Measurements from ENCODE around the gene OXTR.

OXTR gene

DNA sequence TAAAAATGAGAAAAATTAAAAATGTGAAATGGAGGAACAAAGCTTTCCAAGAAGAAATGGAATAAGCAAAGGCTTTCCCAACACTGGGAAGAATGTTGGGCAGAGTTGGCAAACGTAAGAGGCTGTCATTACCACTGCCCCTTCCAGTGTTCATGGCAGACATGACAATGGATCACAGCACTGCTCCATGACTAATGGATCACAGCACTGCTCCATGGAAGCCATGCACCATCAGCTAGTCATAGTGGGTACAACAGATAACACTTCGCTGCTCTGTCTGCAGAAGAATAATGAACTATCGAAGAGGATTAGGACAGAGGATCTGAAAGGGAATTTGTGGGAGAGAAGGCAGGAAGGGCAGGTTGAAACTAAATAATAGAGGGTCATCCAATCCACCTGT lies 30.8 kb downstream of the OXTR start:
- H3K4me2 ChIP-seq (ENCODE audit: low read length), result no peak overlapping the region
- no peaks in the 10 kb centered on the region for H3K9me3 ChIP-seq (replicated peaks; ENCODE audit: low read length)

GRCh38 chr3:8737823-8738222 lies 31.6 kb downstream of the OXTR start:
- no peaks in the 10 kb centered on the region for H3K9me3 ChIP-seq (replicated peaks; ENCODE audit: low read length)
- no peak overlapping the region for H3K4me2 ChIP-seq (ENCODE audit: low read length)
- no peaks in the 10 kb centered on the region for H3K36me3 ChIP-seq (ENCODE audit: insufficient read depth, low read length)
- peaks cover 51% of the 10 kb centered on the region for H3K4me1 ChIP-seq (ENCODE audit: control insufficient read depth, insufficient read depth, low read length)
- H3K4me3 ChIP-seq (ENCODE audit: low read length), result no peak overlapping the region
- H3K9ac ChIP-seq (ENCODE audit: low read depth, low read length), result no peak overlapping the region
- H3K27me3 ChIP-seq (ENCODE audit: control insufficient read depth, insufficient read depth, low read length), result no peaks in the 10 kb centered on the region

More for the DNA sequence above, 30.8 kb downstream of the OXTR start:
- Histone ChIP-seq H3K36me3 (ENCODE audit: insufficient read depth, low read length) (no peaks in the 10 kb centered on the region), H3K27me3 (ENCODE audit: control insufficient read depth, insufficient read depth, low read length) (no peaks in the 10 kb centered on the region), H3K4me3 (ENCODE audit: low read length) (no peak overlapping the region), H3K9ac (ENCODE audit: low read depth, low read length) (no peak overlapping the region), H3K4me1 (ENCODE audit: control insufficient read depth, insufficient read depth, low read length) (peaks cover 51% of the 10 kb centered on the region)

- Histone ChIP-seq H3K4me1 (ENCODE audit: control insufficient read depth, insufficient read depth, low read length) (peaks cover 50% of the 10 kb centered on the region), H3K4me2 (ENCODE audit: low read length) (no peak overlapping the region), H3K4me3 (ENCODE audit: low read length) (no peak overlapping the region), H3K36me3 (ENCODE audit: insufficient read depth, low read length) (no peaks in the 10 kb centered on the region), H3K27me3 (ENCODE audit: control insufficient read depth, insufficient read depth, low read length) (no peaks in the 10 kb centered on the region), H3K9ac (ENCODE audit: low read depth, low read length) (no peak overlapping the region), H3K9me3 (replicated peaks; ENCODE audit: low read length) (no peaks in the 10 kb centered on the region)
These were observed 32.1 kb downstream of the OXTR start for GRCh38 chr3:8737301-8737700.

- Histone ChIP-seq H3K9ac (ENCODE audit: low read depth, low read length) (no peak overlapping the region), H3K4me2 (ENCODE audit: low read length) (no peak overlapping the region), H3K36me3 (ENCODE audit: insufficient read depth, low read length) (no peaks in the 10 kb centered on the region), H3K4me3 (ENCODE audit: low read length) (no peak overlapping the region), H3K9me3 (replicated peaks; ENCODE audit: low read length) (no peaks in the 10 kb centered on the region), H3K4me1 (ENCODE audit: control insufficient read depth, insufficient read depth, low read length) (peaks cover 43% of the 10 kb centered on the region), H3K27me3 (ENCODE audit: control insufficient read depth, insufficient read depth, low read length) (no peaks in the 10 kb centered on the region)
These were observed 33.0 kb downstream of the OXTR start for GRCh38 chr3:8736436-8736835.

GRCh38 chr3:8734908-8735307 lies 34.5 kb downstream of the OXTR start:
- H3K36me3 ChIP-seq (ENCODE audit: insufficient read depth, low read length), result no peaks in the 10 kb centered on the region
- peak overlapping the region; percentile 65 for H3K4me3 ChIP-seq (ENCODE audit: low read length)
- H3K9ac ChIP-seq (ENCODE audit: low read depth, low read length), result peak overlapping the region; percentile 80
- H3K4me1 ChIP-seq (ENCODE audit: control insufficient read depth, insufficient read depth, low read length), result peaks cover 29% of the 10 kb centered on the region
- H3K4me2 ChIP-seq (ENCODE audit: low read length), result peak overlapping the region; percentile 70
- H3K9me3 ChIP-seq (replicated peaks; ENCODE audit: low read length), result no peaks in the 10 kb centered on the region
- H3K27me3 ChIP-seq (ENCODE audit: control insufficient read depth, insufficient read depth, low read length), result no peaks in the 10 kb centered on the region

- no peaks in the 10 kb centered on the region for H3K27me3 ChIP-seq (ENCODE audit: control insufficient read depth, insufficient read depth, low read length)
- H3K9ac ChIP-seq (ENCODE audit: low read depth, low read length), result peak overlapping the region; percentile 80
These were observed 35.1 kb downstream of the OXTR start for GRCh38 chr3:8734137-8734878.

DNA sequence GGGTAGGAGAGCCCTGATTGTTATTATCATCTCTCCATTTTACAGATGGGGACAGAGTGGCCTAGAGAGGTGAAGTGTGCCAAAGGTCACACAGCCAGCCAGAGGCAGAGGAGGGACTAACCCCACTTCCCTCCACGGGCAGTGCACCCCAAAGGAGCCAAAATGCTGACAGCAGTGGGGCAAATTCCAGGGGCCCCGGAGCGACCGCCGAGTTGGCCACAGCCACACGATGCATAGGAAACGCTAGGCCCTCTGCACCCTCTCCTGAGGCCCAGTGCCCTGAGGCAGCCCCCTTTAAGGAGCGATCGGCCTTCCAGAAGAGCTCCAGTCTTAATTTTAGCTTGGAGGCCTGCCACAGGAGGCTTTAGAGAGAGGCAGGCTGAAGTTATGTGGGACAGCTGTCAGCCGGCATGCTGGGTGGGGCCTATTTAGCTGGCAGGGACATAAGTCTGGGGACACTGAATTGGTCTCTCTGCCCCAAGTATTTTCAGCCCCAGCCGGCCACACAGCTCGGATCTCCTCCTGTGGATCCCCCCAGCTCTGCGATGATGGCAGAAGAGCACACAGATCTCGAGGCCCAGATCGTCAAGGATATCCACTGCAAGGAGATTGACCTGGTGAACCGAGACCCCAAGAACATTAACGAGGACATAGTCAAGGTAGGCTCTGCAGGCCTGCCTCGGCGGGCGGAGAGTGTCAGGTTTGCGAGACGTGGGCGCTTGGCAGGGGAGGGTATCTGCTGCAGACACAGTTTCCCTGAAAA lies 35.9 kb downstream of the OXTR start, which contains the start of gene CAV3:
Gene CAV3 (plus strand): TSS at position 471 of the 763 bp plus-strand sequence. CDS start 75 bp downstream, at position 546.
- peaks cover 24% of the 10 kb centered on the region for H3K4me1 ChIP-seq (ENCODE audit: control insufficient read depth, insufficient read depth, low read length)
- H3K4me3 ChIP-seq (ENCODE audit: low read length), result peak within 1 kb of the TSS; percentile 65
- peak within 1 kb of the TSS; percentile 80 for H3K9ac ChIP-seq (ENCODE audit: low read depth, low read length)
- H3K9me3 ChIP-seq (replicated peaks; ENCODE audit: low read length), result no peaks in the 10 kb centered on the region
- peak within 1 kb of the TSS; percentile 70 for H3K4me2 ChIP-seq (ENCODE audit: low read length)
- H3K27me3 ChIP-seq (ENCODE audit: control insufficient read depth, insufficient read depth, low read length), result no peaks in the 10 kb centered on the region
- H3K36me3 ChIP-seq (ENCODE audit: insufficient read depth, low read length), result no peaks in the 10 kb centered on the region

More at GRCh38 chr3:8734137-8734878, 35.1 kb downstream of the OXTR start:
- Histone ChIP-seq H3K9me3 (replicated peaks; ENCODE audit: low read length) (no peaks in the 10 kb centered on the region), H3K36me3 (ENCODE audit: insufficient read depth, low read length) (no peaks in the 10 kb centered on the region), H3K4me3 (ENCODE audit: low read length) (peak overlapping the region; percentile 65), H3K4me1 (ENCODE audit: control insufficient read depth, insufficient read depth, low read length) (peaks cover 24% of the 10 kb centered on the region), H3K4me2 (ENCODE audit: low read length) (peak overlapping the region; percentile 70)

DNA sequence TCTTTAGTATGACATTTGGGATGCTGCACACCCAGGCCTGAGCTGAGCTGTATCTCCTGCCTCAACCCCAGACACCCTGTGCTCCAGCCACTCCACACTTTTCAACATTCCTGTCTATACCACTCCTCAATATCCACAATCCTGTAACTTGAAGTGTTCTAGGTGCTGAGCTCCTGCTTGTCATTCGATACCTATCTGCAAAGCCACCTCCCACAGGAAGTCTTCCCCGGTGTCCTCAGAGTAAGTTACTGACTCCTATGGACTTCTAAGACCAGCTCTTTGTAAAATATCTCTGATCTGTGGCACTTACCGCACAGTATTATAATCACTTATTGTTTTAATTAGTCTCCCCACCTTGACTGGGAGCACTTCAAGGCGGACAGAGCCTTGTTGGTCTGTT lies 37.0 kb downstream of the OXTR start:
- H3K27me3 ChIP-seq (ENCODE audit: control insufficient read depth, insufficient read depth, low read length), result no peaks in the 10 kb centered on the region
- H3K36me3 ChIP-seq (ENCODE audit: insufficient read depth, low read length), result no peaks in the 10 kb centered on the region
- no peak overlapping the region for H3K4me2 ChIP-seq (ENCODE audit: low read length)
- peaks cover 24% of the 10 kb centered on the region for H3K4me1 ChIP-seq (ENCODE audit: control insufficient read depth, insufficient read depth, low read length)
- H3K4me3 ChIP-seq (ENCODE audit: low read length), result no peak overlapping the region
- no peak overlapping the region for H3K9ac ChIP-seq (ENCODE audit: low read depth, low read length)
- H3K9me3 ChIP-seq (replicated peaks; ENCODE audit: low read length), result no peaks in the 10 kb centered on the region

GRCh38 chr3:8730656-8731055 lies 38.8 kb downstream of the OXTR start:
- H3K9me3 ChIP-seq (replicated peaks; ENCODE audit: low read length), result peaks cover 5% of the 10 kb centered on the region
- H3K4me2 ChIP-seq (ENCODE audit: low read length), result no peak overlapping the region
- no peaks in the 10 kb centered on the region for H3K27me3 ChIP-seq (ENCODE audit: control insufficient read depth, insufficient read depth, low read length)
- H3K36me3 ChIP-seq (ENCODE audit: insufficient read depth, low read length), result no peaks in the 10 kb centered on the region
- peaks cover 24% of the 10 kb centered on the region for H3K4me1 ChIP-seq (ENCODE audit: control insufficient read depth, insufficient read depth, low read length)
- H3K4me3 ChIP-seq (ENCODE audit: low read length), result no peak overlapping the region
- no peak overlapping the region for H3K9ac ChIP-seq (ENCODE audit: low read depth, low read length)

DNA sequence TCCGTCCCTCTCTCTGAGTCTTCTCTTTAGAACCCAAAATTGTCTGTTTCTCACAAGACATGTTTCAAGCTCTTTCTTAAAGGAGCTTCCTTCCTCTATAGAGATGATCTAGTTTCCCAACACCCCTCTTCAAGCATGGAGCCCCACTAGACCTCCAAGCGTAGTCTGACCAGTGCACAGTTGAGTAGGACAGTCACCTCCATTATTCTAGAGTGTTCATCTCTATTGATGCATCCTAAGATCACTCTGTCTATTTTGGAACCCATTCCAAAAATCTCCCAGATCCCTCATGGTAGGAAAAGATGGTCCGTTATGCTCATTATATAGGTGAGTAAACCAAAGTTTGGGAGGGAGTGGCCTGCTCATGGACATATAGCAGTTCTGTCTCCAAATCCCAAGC lies 39.9 kb downstream of the OXTR start:
- Histone ChIP-seq H3K36me3 (ENCODE audit: insufficient read depth, low read length) (no peaks in the 10 kb centered on the region), H3K27me3 (ENCODE audit: control insufficient read depth, insufficient read depth, low read length) (no peaks in the 10 kb centered on the region), H3K4me3 (ENCODE audit: low read length) (no peak overlapping the region), H3K4me2 (ENCODE audit: low read length) (no peak overlapping the region), H3K9me3 (replicated peaks; ENCODE audit: low read length) (peaks cover 5% of the 10 kb centered on the region), H3K9ac (ENCODE audit: low read depth, low read length) (no peak overlapping the region), H3K4me1 (ENCODE audit: control insufficient read depth, insufficient read depth, low read length) (peaks cover 21% of the 10 kb centered on the region)

- Histone ChIP-seq H3K27me3 (ENCODE audit: control insufficient read depth, insufficient read depth, low read length) (no peaks in the 10 kb centered on the region), H3K4me1 (ENCODE audit: control insufficient read depth, insufficient read depth, low read length) (peaks cover 5% of the 10 kb centered on the region), H3K9ac (ENCODE audit: low read depth, low read length) (no peak overlapping the region), H3K36me3 (ENCODE audit: insufficient read depth, low read length) (no peaks in the 10 kb centered on the region), H3K4me2 (ENCODE audit: low read length) (no peak overlapping the region), H3K9me3 (replicated peaks; ENCODE audit: low read length) (peaks cover 5% of the 10 kb centered on the region), H3K4me3 (ENCODE audit: low read length) (no peak overlapping the region)
These were observed 41.6 kb downstream of the OXTR start for GRCh38 chr3:8727605-8728512.
